DND-41 (cell line): Measurements from ENCODE around the gene SNAI3.

Source experiments
- EZH2 ChIP-seq: IDR thresholded peaks from 3 replicates; pipeline ENCODE4 v1.6.1; 2012; ENCODE audit warnings: borderline replicate concordance, low read depth, mild to moderate bottlenecking, moderate library complexity, low read length, inconsistent platforms; ENCODE audit not compliant: severe bottlenecking
- TF ChIP-seq, protein P1 (sequence below): IDR thresholded peaks from 2 replicates; pipeline ENCODE4 v1.5.1; 2012; ENCODE audit warnings: borderline replicate concordance, low read length, moderate library complexity, mild to moderate bottlenecking; ENCODE audit not compliant: poor library complexity, severe bottlenecking; ENCODE audit errors: extremely low read depth

DNA sequence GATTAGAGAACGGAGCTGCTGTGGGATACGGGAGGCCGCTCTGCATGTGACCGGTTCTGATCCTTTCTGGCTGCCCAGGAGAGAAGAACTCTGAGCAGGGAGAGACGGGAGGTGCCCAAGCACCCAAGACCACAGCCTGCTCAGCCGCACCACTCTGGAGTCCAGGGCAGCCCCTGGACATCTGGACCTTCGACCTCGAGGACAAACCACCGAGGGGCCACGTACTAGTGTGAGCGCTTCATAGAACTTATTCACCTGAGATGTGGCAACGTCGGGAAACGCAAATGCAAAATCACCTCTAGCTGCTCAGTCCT lies 14.0 kb upstream of the SNAI3 start:
- TF ChIP-seq, protein P1, sequence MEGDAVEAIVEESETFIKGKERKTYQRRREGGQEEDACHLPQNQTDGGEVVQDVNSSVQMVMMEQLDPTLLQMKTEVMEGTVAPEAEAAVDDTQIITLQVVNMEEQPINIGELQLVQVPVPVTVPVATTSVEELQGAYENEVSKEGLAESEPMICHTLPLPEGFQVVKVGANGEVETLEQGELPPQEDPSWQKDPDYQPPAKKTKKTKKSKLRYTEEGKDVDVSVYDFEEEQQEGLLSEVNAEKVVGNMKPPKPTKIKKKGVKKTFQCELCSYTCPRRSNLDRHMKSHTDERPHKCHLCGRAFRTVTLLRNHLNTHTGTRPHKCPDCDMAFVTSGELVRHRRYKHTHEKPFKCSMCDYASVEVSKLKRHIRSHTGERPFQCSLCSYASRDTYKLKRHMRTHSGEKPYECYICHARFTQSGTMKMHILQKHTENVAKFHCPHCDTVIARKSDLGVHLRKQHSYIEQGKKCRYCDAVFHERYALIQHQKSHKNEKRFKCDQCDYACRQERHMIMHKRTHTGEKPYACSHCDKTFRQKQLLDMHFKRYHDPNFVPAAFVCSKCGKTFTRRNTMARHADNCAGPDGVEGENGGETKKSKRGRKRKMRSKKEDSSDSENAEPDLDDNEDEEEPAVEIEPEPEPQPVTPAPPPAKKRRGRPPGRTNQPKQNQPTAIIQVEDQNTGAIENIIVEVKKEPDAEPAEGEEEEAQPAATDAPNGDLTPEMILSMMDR: no peak
- TF ChIP-seq EZH2: no peak
